Keratinocyte (primary cell): Measurements from ENCODE around the gene CELSR3. TPM values are rescaled to one million over a fixed set of nuclear protein-coding genes. Genes with fewer than 3 reads are reported as not detected.
A peak's percentile ranks its signal among the peaks of the same experiment; 100 is the strongest.

Experiments used
- DNase-seq: peaks from one replicate; pipeline ENCODE4 v3.0.0-alpha.2; 2011; ENCODE audit warnings: low read depth, missing footprints, low spot score
- FAIRE-seq: peaks from 2 replicates; lab custom pipeline; 2011; peaks lifted over from hg19 to GRCh38; lab: Jason Lieb, UNC
- H2AFZ ChIP-seq: 2 replicates; pipeline ENCODE4 v1.6.0; 2012; ENCODE audit warnings: low read length, control low read depth, inconsistent platforms; ENCODE audit not compliant: control insufficient read depth
- H3K27ac ChIP-seq: 2 replicates; pipeline ENCODE4 v1.5.1; 2011; ENCODE audit warnings: low read length; ENCODE audit not compliant: control insufficient read depth, insufficient read depth
- H3K27me3 ChIP-seq: 3 replicates; pipeline ENCODE4 v1.6.0; 2011; ENCODE audit warnings: low read length; ENCODE audit not compliant: control insufficient read depth, insufficient read depth; ENCODE audit errors: extremely low read depth
- H3K36me3 ChIP-seq, 2 experiments: 2 replicates in 1 of 2; 3 replicates in 1 of 2; pipeline ENCODE4 v1.5.1; 2011; ENCODE audit warnings: low read length in 2 of 2, mild to moderate bottlenecking in 1 of 2; ENCODE audit not compliant: control insufficient read depth in 2 of 2, insufficient read depth in 2 of 2; ENCODE audit errors: extremely low read depth in 1 of 2
- H3K4me1 ChIP-seq: 3 replicates; pipeline ENCODE4 v1.5.1; 2011; ENCODE audit warnings: low read length; ENCODE audit not compliant: control insufficient read depth, insufficient read depth; ENCODE audit errors: extremely low read depth
- H3K4me2 ChIP-seq: 3 replicates; pipeline ENCODE4 v1.6.0; 2011; ENCODE audit warnings: low read depth, low read length; ENCODE audit not compliant: control insufficient read depth, insufficient read depth; ENCODE audit errors: extremely low read depth
- H3K4me3 ChIP-seq, 3 experiments: fragments of 200-600 bp in 1 of 3; sonication (generic) in 1 of 3; 2 replicates in 2 of 3; 3 replicates in 1 of 3; pipeline ENCODE4 v1.5.1; 2011 to 2016; ENCODE audit warnings: low read length in 3 of 3, mild to moderate bottlenecking in 3 of 3, control low read depth in 2 of 3, inconsistent platforms in 1 of 3, low read depth in 1 of 3, mixed read lengths in 1 of 3, mixed run types in 1 of 3, moderate library complexity in 1 of 3; ENCODE audit not compliant: control insufficient read depth in 2 of 3, insufficient read depth in 2 of 3; ENCODE audit errors: extremely low read depth in 1 of 3
- H3K79me2 ChIP-seq: 2 replicates; pipeline ENCODE4 v1.6.0; 2012; ENCODE audit warnings: low read length; ENCODE audit not compliant: control insufficient read depth, insufficient read depth
- H3K9ac ChIP-seq: 3 replicates; pipeline ENCODE4 v1.6.0; 2011; ENCODE audit warnings: low read length; ENCODE audit not compliant: control insufficient read depth, insufficient read depth; ENCODE audit errors: extremely low read depth
- H3K9me1 ChIP-seq: 3 replicates; pipeline ENCODE4 v1.6.0; 2011; ENCODE audit warnings: low read length; ENCODE audit not compliant: control insufficient read depth, insufficient read depth; ENCODE audit errors: extremely low read depth
- H3K9me3 ChIP-seq: 2 replicates; pipeline ENCODE4 v1.5.1; 2012; ENCODE audit warnings: low read depth, low read length; ENCODE audit not compliant: control insufficient read depth
- H4K20me1 ChIP-seq: 3 replicates; pipeline ENCODE4 v1.6.0; 2011; ENCODE audit warnings: low read length; ENCODE audit not compliant: control insufficient read depth, insufficient read depth; ENCODE audit errors: extremely low read depth
- EZH2 ChIP-seq: IDR thresholded peaks from one replicate; pipeline ENCODE4 v1.6.1; 2012; ENCODE audit warnings: inconsistent platforms, mild to moderate bottlenecking, low read length, moderate library complexity
- dilution Hi-C: fragments of 300-500 bp; cut with MboI; formaldehyde crosslinking; loops from one replicate; pipeline ENCODE4 v1.7.0; 2020; ENCODE audit warnings: low sequenced_read_pairs; ENCODE audit not compliant: extremely low pct_ligation_motif_present
- polyA plus RNA-seq, 5 experiments: library from polyadenylated mRNA; depleted of rRNA in 3 of 5; stranded (reverse) in 3 of 5; stranded (forward) in 1 of 5; unstranded in 1 of 5; fragments of >200 nt; gene quantifications; 1 replicate in 1 of 5; 2 replicates in 3 of 5; 3 replicates in 1 of 5; pipeline versions ENCODE4 v1.2.1 to v1.2.3, GENCODE V29; 2011 to 2012; ENCODE audit warnings: missing spikeins in 2 of 5, low read depth in 1 of 5, low replicate concordance in 1 of 5
- TF ChIP-seq, protein P1 (sequence below), 3 experiments: IDR thresholded peaks in 1 of 3; conservative IDR thresholded peaks in 1 of 3; optimal IDR thresholded peaks in 1 of 3; 2 replicates in 2 of 3; 3 replicates in 1 of 3; pipeline versions ENCODE3 to v1.5.1; 2011; ENCODE audit warnings: low read length in 3 of 3, mild to moderate bottlenecking in 3 of 3, moderate library complexity in 2 of 3, control low read depth in 1 of 3, inconsistent platforms in 1 of 3; ENCODE audit not compliant: insufficient read depth in 2 of 3; ENCODE audit errors: extremely low read depth in 1 of 3

Gene CELSR3
- polyA plus RNA-seq, 1 donor (not counting 4 experiments of a cell fraction or from before 2014, with no cell fraction given) = 0.25 TPM

DNA sequence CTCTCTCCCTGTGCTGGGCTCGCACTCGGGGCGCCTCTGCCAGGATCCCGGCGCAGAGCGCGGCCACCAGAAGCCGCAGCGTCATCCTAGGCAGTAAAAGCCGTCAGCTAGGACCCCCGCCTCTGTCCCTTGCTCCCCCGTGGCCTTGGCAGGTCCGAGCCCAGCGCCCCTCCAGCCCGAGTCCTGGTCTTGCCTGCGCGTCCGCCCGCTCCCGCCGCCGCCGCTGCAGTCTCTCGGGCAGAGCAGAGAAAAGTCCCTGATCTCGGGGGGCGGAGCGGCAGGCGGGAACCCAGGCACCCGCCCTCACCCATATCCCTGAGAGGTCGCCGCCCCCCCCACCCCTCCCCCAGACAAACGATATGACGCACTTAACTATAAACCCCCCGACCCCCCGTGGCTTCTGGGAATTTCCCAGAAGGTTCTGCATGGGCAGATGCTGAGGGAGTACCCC is 67.6 kb downstream of the CELSR3 start, which contains the start of gene COL7A1:
TSS of gene COL7A1 (minus strand) at position 255 of the 451 bp plus-strand sequence. CDS start at position 85, 170 bp downstream.
- Histone ChIP-seq H3K4me2 (peak within 1 kb of the TSS; percentile 98), H3K27ac (peak within 1 kb of the TSS; percentile 98), H4K20me1 (peaks cover 16% of the 10 kb centered on the region), H3K79me2 (peaks cover 50% of the 10 kb centered on the region), H3K9ac (peak within 1 kb of the TSS; percentile 93), H3K9me1 (peaks cover 2% of the 10 kb centered on the region), H3K9me3 (no peaks in the 10 kb centered on the region), H2AFZ (no peak within 1 kb of the TSS), H3K27me3 (no peaks in the 10 kb centered on the region), H3K36me3 (peaks cover 25 to 48% of the 10 kb centered on the region in 2 experiments), H3K4me1 (peaks cover 78% of the 10 kb centered on the region), H3K4me3 (peak within 1 kb of the TSS; percentile 60 to 95 (median 91))
- no peak for FAIRE-seq
- TF ChIP-seq, protein P1, sequence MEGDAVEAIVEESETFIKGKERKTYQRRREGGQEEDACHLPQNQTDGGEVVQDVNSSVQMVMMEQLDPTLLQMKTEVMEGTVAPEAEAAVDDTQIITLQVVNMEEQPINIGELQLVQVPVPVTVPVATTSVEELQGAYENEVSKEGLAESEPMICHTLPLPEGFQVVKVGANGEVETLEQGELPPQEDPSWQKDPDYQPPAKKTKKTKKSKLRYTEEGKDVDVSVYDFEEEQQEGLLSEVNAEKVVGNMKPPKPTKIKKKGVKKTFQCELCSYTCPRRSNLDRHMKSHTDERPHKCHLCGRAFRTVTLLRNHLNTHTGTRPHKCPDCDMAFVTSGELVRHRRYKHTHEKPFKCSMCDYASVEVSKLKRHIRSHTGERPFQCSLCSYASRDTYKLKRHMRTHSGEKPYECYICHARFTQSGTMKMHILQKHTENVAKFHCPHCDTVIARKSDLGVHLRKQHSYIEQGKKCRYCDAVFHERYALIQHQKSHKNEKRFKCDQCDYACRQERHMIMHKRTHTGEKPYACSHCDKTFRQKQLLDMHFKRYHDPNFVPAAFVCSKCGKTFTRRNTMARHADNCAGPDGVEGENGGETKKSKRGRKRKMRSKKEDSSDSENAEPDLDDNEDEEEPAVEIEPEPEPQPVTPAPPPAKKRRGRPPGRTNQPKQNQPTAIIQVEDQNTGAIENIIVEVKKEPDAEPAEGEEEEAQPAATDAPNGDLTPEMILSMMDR (optimal IDR thresholded peaks at IDR 0.05 in 1 of 3, IDR thresholded peaks at IDR 0.05 in 1 of 3, conservative IDR thresholded peaks at IDR 0.05 in 1 of 3; ENCODE audit: extremely low read depth in 1 of 3, insufficient read depth in 2 of 3, low read length in 3 of 3) = no peak
- no peak for TF ChIP-seq EZH2
- dilution Hi-C loops = no loop called here
- DNase-seq = peak; percentile 69

DNA sequence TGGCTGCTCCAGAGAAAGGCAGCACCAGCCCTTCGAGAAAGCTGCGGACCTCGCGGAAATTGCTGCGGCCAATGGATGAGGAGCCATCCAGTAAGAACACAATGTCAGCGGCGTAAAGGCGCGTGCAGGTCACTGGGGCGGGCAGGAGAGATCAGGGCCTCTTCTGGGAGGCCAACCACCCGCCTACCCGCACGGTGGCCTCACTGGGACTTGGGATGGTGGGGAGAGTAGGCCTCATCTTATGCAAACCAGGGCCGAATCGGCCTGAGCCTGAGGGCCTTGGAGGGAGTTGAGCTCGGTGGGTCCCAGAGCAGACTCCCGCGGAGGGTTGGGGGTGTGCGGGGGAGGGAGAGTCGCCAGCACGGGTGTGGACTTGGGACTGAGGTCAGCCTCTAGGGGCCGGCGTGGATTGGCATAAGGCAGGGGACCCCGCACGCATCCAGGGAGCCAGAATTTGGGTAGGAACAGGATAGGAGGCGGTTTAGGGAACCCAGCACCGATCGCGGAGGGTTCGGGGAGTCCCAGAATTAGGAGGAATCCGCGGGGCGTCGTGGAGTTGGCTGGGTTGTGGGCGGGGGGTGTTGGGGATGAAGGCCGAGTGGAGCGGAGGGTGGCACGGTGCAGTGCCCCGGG is 68.2 kb downstream of the CELSR3 start:
- Histone ChIP-seq H3K36me3 (peaks cover 23 to 54% of the 10 kb centered on the region in 2 experiments), H3K9me3 (no peaks in the 10 kb centered on the region), H3K27ac (peak overlapping the region; percentile 98), H3K9ac (peak overlapping the region; percentile 93), H3K27me3 (no peaks in the 10 kb centered on the region), H3K4me1 (peaks cover 73% of the 10 kb centered on the region), H4K20me1 (peaks cover 16% of the 10 kb centered on the region), H3K4me2 (peak overlapping the region; percentile 98), H2AFZ (no peak overlapping the region), H3K4me3 (peak overlapping the region; percentile 60 to 95 (median 91)), H3K79me2 (peaks cover 55% of the 10 kb centered on the region), H3K9me1 (peaks cover 2% of the 10 kb centered on the region)
- FAIRE-seq (no peak), DNase-seq (no peak)
- TF ChIP-seq, protein P1 (optimal IDR thresholded peaks at IDR 0.05 in 1 of 3, IDR thresholded peaks at IDR 0.05 in 1 of 3, conservative IDR thresholded peaks at IDR 0.05 in 1 of 3; ENCODE audit: extremely low read depth in 1 of 3, insufficient read depth in 2 of 3, low read length in 3 of 3) = no peak
- TF ChIP-seq EZH2 = no peak
- dilution Hi-C loops = no loop called here
